Endothelial cell of umbilical vein (primary cell): ENCODE data around the gene ARPC1A.

ENCODE experiments used
- CTCF ChIP-seq, 2 donors: IDR thresholded peaks; 1 replicate in 1 of 2; 2 replicates in 1 of 2; pipeline ENCODE4 v1.5.1; 2011; ENCODE audit warnings: low read length in 2 of 2, mild to moderate bottlenecking in 2 of 2, moderate library complexity in 2 of 2, control low read depth in 1 of 2, inconsistent platforms in 1 of 2, low read depth in 1 of 2; ENCODE audit not compliant: insufficient read depth in 1 of 2; ENCODE audit errors: extremely low read depth in 1 of 2
- MYC ChIP-seq: IDR thresholded peaks from one replicate; pipeline ENCODE4 v1.6.1; 2011; ENCODE audit warnings: mild to moderate bottlenecking, low read depth, low read length
- POLR2A ChIP-seq: IDR thresholded peaks from 2 replicates; pipeline ENCODE4 v1.6.1; 2012; ENCODE audit warnings: low read depth, mild to moderate bottlenecking, control low read depth, low read length

DNA sequence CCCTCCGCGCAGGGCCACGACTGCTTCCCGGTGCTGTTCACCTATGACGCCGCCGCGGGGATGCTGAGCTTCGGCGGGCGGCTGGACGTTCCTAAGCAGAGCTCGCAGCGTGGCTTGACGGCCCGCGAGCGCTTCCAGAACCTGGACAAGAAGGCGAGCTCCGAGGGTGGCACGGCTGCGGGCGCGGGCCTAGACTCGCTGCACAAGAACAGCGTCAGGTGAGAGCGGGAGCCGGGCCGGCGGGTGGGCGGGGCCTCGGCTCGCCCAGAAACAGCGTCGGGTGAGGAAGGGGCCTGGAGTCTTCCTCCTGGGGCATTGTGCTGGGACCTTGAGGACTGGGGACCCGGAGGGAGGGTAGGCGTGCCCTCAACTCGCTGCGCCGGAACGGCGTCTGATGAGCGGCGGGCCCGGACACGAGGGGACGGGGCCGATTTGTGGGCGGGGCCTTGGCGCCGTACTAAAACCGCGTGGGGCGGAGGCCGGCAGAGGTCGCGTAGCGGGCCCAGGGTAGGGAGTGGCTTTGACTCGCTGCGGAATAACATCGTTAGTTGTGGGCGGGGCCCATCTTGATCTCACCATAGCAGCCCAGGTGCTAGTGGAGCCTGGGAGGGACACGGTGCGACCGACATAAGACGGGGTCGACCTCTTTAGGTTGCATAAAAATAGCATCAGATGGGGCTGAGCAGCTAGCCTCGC, 67.1 kb downstream of the ARPC1A start:
- no peak for TF ChIP-seq CTCF (IDR thresholded peaks at IDR 0.05; ENCODE audit: extremely low read depth in 1 of 2, insufficient read depth in 1 of 2, low read depth in 1 of 2, low read length in 2 of 2)
- TF ChIP-seq MYC = no peak
- TF ChIP-seq POLR2A = peak; percentile 35
